Measurements from ENCODE around the gene CBLN3.

- TF ChIP-seq CTCF (IDR thresholded peaks at IDR 0.05) (no peak), POLR2A (IDR thresholded peaks at IDR 0.05) (no peak), POLR2AphosphoS5 (IDR thresholded peaks at IDR 0.05) (no peak), EP300 (IDR thresholded peaks at IDR 0.05) (no peak)
These were observed 1.5 kb upstream of the CBLN3 start for GRCh38 chr14:24430682-24431568.
